TTC549 (cell line): ENCODE results near the gene URB2.
"Not testable (repeated sequence)": the region's sequence is repeated elsewhere in the genome, so short reads cannot be mapped to it uniquely, and the experiment has no call there.

Experiments used
- FAIRE-seq: peaks from 2 replicates; lab custom pipeline; 2012; peaks lifted over from hg19 to GRCh38; lab: Jason Lieb, UNC

Gene URB2

GRCh38 chr1:229625915-229626831 lies at the start of gene URB2, which contains the start of gene TAF5L:
Gene URB2 (plus strand): TSS chr1:229626247. CDS start chr1:229627634, 1,387 bp downstream.
Gene TAF5L (minus strand): TSS chr1:229626122. CDS start chr1:229614482, 11,640 bp downstream.
- no peak for FAIRE-seq

DNA sequence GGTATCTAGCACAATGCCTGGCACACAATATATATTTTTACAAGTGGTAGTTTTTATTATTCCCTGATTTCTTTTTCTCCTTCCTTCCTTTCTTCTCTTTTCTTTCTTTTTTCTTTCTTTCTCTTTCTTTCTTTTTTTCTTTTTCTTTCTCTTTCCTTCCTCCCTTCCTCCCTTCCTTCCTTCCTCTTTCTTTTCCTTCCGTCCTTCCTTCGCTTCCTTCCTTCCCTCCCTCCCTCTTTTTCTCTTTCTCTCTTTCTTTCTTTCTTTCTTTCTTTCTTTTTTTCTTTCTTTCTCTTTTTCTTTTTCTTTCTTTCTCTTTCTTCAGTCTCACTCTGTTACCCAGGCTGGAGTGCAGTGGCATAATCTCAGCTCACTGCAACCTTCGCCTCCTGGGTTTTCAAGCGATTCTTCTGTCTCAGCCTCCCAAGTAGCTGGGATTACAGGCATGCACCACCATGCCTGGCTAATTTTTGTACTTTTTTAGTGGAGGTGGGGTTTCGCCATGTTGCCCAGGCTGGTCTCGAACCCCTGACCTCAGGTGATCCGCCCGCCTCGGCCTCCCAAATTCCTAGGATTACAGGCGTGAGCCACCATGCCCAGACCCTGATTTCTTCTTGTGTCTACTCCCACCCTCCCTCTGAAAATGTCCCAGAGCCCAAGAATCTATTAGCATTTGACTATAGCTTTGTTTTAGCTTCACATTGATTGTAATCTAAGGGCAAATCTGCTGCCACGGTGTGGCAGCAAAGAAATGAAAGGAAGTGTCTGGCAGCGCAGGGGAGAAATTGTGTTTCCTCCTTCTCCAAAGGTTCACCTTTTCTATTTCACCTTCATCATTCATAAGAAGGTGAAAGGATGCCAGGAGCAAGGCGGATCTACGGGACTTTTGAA lies 47.6 kb upstream of the URB2 start:
- no peak for FAIRE-seq

DNA sequence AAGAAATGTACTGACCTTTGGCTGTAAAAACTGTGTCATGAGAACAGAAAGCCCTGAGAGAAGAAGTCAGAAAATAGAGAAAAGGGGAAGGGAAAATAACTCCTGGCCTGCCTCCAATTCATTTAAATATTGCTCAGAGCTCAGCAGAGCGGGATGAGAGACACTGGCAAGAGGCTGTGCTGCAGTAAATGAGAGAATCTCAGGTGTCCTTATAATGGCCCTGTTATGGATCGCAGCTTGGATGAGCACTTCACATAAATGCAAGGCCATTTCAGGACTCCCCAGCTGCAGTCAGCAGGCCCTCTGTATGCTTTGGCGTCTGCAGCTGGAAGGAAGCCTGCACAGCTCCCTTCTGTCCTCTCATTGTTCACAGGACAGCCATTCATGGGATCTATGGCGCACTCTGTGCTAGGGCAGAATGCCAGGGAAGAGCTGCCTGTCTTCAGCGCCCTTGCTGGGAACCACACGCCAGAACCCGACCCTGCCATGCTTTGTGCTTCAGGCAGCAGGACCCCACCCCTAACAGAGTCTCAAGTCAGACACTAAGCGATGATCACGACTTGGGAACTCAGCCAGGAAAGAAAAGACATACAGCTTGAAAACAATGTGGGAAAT lies 46.9 kb upstream of the URB2 start:
- FAIRE-seq = no peak

DNA sequence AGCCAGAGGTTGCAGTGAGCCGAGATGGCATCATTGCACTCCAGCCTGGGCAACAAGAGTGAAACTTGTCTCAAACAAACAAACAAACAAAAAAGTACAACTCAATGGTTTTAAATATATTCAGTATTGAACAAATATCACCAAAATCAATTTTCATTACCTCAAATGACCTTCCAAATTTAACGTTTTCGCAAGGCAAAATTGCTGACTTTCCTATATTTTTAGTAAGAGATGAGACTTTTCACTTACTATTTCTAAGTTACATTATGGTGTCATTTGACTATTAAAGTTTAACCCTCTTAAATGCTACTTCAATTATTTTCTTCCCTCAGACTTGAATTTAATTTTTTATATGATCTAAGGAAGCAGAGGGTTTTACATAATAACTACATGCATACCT lies 44.6 kb upstream of the URB2 start:
- FAIRE-seq = peak; percentile 3

GRCh38 chr1:229582011-229582694 lies 43.9 kb upstream of the URB2 start:
- no peak for FAIRE-seq

GRCh38 chr1:229582715-229583114 lies 43.3 kb upstream of the URB2 start:
- FAIRE-seq = no peak

DNA sequence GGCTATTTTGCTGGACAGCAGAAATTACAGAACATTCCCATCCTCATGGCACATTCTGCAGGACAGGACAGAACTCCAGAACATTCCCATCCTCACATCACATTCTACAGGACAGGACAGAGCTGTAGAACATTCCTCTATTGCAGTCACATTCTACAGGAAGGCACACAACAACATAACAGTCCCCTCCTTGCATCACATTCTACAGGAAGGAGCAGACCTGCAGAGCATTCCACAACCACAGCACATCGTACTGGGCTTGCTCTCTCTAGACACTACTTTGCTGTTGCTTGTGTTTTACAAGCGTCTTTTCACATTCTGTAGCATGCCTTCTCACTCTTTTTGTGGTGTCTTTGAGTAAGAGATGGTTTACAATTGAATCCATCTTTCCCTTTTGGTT lies 40.7 kb upstream of the URB2 start:
- FAIRE-seq = no peak

DNA sequence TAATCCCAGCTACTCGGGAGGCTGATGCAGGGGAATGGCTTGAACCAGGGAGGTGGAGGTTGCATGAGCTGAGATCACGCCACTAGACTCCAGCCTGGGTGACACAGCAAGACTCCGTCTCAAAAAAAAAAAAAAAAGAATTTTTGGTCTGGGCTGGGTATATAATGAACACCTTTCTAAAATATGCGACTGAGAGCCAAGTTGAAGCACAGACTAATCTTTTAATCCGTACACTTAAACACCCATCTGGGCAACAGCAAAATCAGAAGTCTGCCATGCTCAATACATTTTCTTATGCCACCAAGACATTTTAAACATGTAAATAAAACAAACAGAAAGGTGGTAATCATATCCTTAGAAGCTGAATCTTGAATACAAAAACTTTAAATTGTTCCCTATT lies 35.9 kb upstream of the URB2 start:
- peak; percentile 39 for FAIRE-seq

DNA sequence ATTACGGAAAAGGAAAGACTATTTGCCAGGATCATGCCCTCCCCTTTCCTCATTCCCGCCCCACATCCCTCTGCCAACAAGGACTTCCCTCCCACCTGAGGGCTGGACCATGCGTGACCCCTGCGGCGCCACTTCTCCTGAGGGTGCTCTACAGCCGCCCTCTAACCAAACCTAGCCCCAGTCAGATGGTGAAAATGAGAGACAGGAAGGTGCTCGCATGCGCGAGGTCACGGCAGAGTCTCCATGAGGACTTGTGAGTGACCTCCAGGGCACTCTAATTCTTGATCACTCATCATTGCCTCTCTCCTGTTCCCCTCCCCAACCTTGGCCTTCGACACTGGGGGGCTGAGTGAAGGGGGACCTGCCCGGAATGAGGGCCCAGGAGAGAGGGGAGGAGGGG lies 32.2 kb upstream of the URB2 start:
- no peak for FAIRE-seq

DNA sequence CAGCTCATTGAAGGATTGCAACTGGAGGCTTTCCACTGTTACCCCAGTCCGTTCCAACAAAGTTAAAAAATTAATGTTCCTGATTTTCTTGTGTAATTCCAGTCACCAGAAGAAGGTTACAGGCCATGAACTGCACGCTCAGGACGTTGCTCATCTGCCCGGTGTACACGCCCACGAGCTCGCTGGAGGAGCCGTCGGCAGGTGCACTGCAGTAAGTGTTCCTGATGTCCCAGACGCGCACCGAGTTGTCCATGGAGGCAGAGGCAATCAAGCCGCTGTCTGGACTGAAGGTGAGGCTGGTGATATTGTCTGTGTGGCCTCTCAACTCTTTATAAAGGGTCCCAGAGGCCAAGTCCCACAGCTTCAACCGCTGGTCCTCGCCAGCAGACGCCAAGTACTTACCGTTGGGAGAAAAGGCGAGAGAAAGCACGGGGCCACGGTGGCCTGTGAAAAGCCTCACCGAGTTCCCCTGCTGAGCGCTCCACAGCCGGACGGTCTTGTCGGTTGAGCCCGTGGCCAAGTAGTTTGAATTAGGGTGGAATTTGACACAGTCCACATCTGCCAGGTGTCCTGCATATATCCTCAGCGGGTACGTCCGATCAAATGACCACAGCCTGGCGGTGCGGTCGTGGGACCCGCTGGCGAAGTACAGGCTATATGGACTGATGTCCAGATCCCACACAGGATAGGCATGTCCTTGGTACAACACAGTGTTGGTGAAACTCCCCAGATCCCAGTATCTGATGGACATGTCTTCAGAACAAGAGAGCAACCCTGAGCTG lies 31.6 kb upstream of the URB2 start:
- no peak for FAIRE-seq

DNA sequence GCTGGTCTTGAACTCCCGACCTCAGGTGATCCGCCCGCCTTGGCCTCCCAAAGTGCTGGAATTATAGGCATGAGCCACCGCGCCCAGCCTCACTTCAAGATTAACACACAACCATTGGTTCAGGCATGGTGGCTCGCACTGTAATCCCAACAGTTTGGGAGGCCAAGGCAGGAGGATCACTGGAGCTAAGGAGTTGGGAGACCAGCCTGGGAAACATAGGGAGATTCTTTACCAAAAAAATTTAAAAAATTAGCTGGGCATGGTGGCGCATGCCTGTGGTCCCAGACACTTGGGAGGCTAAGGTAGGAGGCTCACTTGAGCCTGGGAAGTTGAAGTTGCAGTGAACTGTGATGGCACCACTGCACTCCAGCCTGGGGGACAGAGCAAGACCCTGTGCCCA lies 30.2 kb upstream of the URB2 start:
- FAIRE-seq = not testable (repeated sequence)

DNA sequence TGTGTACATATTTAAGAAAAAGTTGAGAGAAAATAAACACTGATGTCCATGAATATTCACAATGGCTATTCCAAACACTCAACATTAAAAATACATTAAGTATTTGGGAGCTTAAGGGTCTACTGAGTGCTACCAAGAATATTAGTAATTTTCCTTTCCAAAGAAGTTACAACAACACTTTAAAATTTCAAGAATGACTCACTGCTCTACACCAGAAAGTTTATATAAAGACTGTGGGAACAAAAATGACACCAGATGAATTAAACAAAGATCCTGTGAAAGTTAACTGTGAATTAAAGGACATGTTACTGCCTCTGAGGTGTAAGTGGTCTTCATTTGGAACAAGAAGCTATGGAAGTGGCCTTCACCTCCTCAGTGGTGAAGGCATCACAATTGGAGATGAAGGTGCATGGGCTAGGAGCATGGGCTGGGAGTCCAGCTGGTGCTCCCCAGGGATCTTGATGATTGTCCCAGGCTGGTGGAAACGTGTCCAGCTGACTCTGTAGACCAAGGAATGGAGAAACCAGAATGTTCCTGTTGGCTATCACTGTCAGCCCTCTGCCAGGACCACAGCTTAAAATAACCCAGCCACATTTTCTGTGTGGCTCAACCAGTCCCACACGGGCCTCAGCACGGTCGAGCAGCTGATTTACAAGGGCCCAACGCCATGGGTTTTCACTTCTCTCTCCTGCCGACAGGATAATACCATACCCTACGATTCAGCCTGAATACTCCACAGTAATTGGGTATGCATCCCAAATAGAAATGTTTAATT lies 28.9 kb upstream of the URB2 start:
- FAIRE-seq = peak; percentile 22

GRCh38 chr1:229597877-229598276 lies 28.2 kb upstream of the URB2 start:
- peak; percentile 66 for FAIRE-seq

- peak; percentile 45 for FAIRE-seq
Measured at GRCh38 chr1:229599218-229599954, 26.7 kb upstream of the URB2 start.

DNA sequence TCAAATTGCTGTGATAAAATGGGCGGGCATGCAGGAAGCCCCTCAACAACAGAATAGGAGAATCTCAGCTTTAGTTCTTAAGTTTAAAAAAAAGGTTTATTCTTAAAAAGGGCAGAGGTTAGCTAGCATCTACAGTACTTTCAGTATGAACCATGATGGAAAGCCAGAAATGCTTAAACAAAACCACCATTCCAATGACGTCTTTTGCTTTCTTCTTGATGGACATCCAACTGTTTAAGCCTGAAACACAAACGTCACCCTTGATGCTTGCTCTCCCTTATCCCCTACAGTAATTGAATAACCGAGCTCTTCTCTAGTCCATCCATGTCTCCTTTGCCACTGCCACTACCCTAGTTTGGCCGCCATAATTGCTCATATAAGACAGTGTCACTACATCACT lies 25.8 kb upstream of the URB2 start:
- FAIRE-seq = no peak

- peak; percentile 15 for FAIRE-seq
Measured at GRCh38 chr1:229603371-229604005, 22.6 kb upstream of the URB2 start.

DNA sequence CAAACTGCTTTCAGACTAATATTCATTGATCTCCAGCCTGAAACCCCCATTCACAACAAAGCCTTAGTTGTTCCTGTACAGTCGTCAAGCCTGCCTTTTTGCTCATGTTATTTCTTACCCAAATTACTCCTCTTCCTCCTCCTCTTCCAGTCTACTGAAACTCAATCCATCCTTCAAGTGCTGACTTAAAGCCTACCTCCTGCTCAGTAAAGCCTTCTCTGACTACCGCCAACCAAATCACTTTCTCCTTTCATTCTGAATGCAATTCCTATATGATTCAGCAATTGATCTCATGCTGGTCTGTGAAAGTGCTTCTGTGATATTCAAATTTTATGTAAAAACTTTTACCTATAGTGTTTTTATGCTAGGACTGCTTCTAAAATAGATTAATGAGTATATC lies 18.7 kb upstream of the URB2 start:
- FAIRE-seq = no peak

DNA sequence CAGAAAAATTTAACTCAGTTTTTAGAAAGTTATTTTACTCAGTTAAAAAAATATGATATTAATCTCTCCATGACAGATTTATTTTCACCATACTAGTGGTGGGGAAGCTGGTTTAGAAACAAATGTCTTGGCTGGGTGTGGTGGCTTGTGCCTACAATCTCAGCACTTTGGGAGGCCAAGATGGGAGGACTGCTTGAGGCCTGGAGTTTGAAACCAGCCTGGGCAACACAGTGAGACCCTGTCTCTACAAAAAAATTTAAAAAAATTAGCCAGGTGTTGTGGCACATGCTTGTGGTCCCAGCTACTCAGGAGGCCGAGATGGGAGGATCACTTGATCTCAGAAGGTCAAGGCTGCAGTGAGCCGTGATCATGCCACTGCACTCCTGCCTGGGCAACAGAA lies 17.5 kb upstream of the URB2 start:
- no peak for FAIRE-seq

DNA sequence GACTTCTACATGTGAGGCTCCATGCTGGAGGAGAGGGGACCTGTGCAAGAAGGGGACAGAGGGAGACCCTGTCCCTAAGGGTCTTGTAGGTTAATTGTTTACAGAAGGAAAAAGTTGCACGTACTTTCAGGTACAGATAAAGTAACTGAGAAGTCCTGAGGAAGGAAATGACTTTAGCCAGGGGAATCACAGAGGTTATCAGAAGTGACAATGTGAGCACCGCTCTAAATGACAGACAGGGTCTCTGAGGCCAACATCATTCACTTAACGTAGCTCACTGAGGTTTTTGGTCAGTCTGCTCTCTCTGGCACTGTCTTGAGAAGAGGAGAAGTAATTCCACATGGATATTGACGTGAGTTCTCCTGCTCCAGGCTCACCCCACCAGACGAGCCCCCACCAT lies 12.1 kb upstream of the URB2 start:
- FAIRE-seq = no peak
